Activated B cell treated with CpG ODN at 0.5 μM for 24 hours (primary cell): ENCODE data around the gene FCGR2B. TPM values are rescaled to one million over a fixed set of nuclear protein-coding genes. Genes with fewer than 3 reads are reported as not detected.
"Not testable (repeated sequence)": the region's sequence is repeated elsewhere in the genome, so short reads cannot be mapped to it uniquely, and the experiment has no call there.

ENCODE experiments used
- ATAC-seq: fragments of 200-7000 bp; cut with Tn5 transposase; one replicate; pipeline ENCODE4 v1.10.0; 2021; ENCODE audit warnings: low read depth, mild to moderate bottlenecking, moderate library complexity
- CTCF ChIA-PET: fragments of 350-600 bp; sonication (Branson Sonifier 250); formaldehyde crosslinking; loops from one replicate; lab custom pipeline; 2021; ENCODE audit warnings: antibody characterized with exemption; lab: Charles Lee
- POLR2A ChIA-PET: fragments of 350-600 bp; sonication (Branson Sonifier 250); formaldehyde crosslinking; loops from one replicate; lab custom pipeline; 2021; ENCODE audit warnings: antibody characterized with exemption; lab: Charles Lee
- DNase-seq: peaks from one replicate; pipeline ENCODE4 v3.0.0; 2022
- H3K27ac Mint-ChIP-seq: one replicate; pipeline ENCODE4 v1.8.0; 2020; ENCODE audit warnings: mixed read lengths
- H3K27me3 Mint-ChIP-seq: one replicate; pipeline ENCODE4 v1.8.0; 2021; ENCODE audit warnings: mixed read lengths
- H3K36me3 Mint-ChIP-seq: one replicate; pipeline ENCODE4 v1.8.0; 2021; ENCODE audit warnings: low read depth, mixed read lengths
- H3K4me1 Mint-ChIP-seq: one replicate; pipeline ENCODE4 v1.8.0; 2021; ENCODE audit warnings: mixed read lengths
- H3K4me3 Mint-ChIP-seq: one replicate; pipeline ENCODE4 v1.8.0; 2020; ENCODE audit warnings: mild to moderate bottlenecking, mixed read lengths
- H3K9me3 Mint-ChIP-seq: one replicate; pipeline ENCODE4 v1.8.0; 2020; ENCODE audit warnings: mixed read lengths
- intact Hi-C: fragments of 100-400 bp; cut with micrococcal nuclease; formaldehyde crosslinking; loops from one replicate; pipeline ENCODE4 v1.15.1; 2024
- total RNA-seq: library from RNA; stranded (reverse); gene quantifications from 2 replicates; pipeline ENCODE4 v1.2.3, GENCODE V29; 2022
- TF ChIP-seq, protein P1 (sequence below): fragments of 200-600 bp; IDR thresholded peaks from one replicate; pipeline ENCODE4 v1.8.0; 2022; ENCODE audit warnings: antibody characterized with exemption, mild to moderate bottlenecking

FCGR2B gene
- total RNA-seq, 1 donor from 2014 or later, result 77.5 TPM

DNA sequence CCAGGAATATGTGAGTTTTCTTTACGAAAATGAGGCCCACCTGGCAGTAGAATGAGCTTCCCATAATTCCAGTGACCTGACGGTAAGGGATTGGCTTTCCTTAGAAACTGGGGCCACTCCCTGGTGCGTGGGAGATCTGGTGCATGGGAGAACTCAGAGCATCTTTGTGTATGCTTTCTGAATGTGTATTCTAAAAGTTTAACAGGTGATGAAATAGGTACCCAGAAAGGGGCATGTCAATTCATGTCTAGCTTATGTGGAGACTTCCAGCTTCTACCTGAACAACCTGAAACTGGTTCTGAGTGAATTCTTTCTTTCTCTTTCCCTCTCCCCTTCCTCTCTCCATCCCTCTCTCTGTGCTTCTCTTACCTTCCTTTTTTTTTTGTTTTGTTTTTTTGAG lies 28.9 kb downstream of the FCGR2B start:
- no peak overlapping the region for H3K27ac Mint-ChIP-seq
- intact Hi-C loops, result no loop called here
- CTCF ChIA-PET, result interaction anchor here (0.7 kb wide), 1 partner anchor 10 kb away, joined by 3 read pairs; no protein-coding TSS in a partner anchor
- H3K36me3 Mint-ChIP-seq, result peaks cover 4% of the 10 kb centered on the region
- ATAC-seq, result no peak
- no peaks in the 10 kb centered on the region for H3K9me3 Mint-ChIP-seq
- no peak for DNase-seq
- no peak overlapping the region for H3K4me3 Mint-ChIP-seq
- TF ChIP-seq, protein P1, sequence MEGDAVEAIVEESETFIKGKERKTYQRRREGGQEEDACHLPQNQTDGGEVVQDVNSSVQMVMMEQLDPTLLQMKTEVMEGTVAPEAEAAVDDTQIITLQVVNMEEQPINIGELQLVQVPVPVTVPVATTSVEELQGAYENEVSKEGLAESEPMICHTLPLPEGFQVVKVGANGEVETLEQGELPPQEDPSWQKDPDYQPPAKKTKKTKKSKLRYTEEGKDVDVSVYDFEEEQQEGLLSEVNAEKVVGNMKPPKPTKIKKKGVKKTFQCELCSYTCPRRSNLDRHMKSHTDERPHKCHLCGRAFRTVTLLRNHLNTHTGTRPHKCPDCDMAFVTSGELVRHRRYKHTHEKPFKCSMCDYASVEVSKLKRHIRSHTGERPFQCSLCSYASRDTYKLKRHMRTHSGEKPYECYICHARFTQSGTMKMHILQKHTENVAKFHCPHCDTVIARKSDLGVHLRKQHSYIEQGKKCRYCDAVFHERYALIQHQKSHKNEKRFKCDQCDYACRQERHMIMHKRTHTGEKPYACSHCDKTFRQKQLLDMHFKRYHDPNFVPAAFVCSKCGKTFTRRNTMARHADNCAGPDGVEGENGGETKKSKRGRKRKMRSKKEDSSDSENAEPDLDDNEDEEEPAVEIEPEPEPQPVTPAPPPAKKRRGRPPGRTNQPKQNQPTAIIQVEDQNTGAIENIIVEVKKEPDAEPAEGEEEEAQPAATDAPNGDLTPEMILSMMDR, result no peak
- no peaks in the 10 kb centered on the region for H3K27me3 Mint-ChIP-seq
- peaks cover 7% of the 10 kb centered on the region for H3K4me1 Mint-ChIP-seq
- POLR2A ChIA-PET, result interaction anchor here (0.5 to 1.7 kb wide), 3 partner anchors 14 to 15 kb away, joined by 8 to 9 read pairs (median 8); partner anchors contain the start of gene FCRLA

DNA sequence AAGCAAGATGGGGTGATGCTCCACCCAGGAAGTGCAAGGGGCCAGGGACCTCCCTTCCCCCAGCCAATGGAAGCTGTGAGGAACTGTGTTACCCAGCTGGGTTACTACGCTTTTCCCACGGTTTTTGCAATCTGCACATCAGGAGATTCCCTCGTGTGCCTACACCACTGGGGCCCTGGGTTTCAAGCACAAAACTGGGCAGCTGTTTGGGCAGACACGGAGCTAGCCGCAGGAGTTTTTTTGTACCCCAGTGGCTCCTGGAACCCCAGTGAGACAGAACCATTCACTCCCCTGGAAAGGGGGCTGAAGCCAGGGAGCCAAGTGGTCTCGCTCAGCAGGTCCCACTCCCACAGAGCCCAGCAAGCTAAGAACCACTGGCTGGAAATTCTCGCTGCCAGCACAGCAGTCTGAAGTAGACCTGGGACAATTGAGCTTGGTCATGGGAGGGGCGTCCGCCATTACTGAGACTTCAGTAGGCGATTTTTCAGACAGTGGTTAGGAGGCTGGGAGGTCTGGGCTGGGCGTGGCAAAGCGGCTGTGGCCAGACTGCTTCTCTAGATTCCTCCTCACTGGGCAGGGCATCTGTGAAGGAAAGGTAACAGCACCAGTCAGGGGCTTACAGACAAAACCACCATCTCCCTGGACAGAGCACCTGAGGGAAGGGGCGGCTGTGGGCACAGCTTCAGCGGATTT lies 30.2 kb downstream of the FCGR2B start:
- H3K36me3 Mint-ChIP-seq, intact Hi-C loops, H3K4me3 Mint-ChIP-seq: not testable (repeated sequence)

DNA sequence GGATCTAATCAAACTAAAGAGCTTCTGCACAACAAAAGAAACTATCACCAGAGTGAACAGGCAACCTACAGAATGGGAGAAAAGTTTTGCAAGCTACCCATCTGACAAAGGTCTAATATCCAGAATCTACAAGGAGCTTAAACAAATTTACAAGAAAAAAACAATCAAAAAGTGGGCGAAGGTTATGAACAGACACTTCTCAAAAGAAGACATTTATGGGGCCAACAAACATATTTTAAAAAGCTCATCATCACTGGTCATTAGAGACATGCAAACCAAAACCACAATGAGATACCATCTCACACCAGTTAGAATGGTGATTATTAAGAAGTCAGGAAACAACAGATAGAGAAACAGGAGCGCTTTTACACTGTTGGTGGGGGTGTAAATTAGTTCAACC lies 35.4 kb downstream of the FCGR2B start:
- DNase-seq, H3K36me3 Mint-ChIP-seq, H3K27ac Mint-ChIP-seq, H3K27me3 Mint-ChIP-seq, POLR2A ChIA-PET, CTCF ChIA-PET, ATAC-seq, H3K4me3 Mint-ChIP-seq, H3K4me1 Mint-ChIP-seq, H3K9me3 Mint-ChIP-seq, intact Hi-C loops: not testable (repeated sequence)

More for the DNA sequence above, 30.2 kb downstream of the FCGR2B start:
- H3K9me3 Mint-ChIP-seq, CTCF ChIA-PET, H3K27me3 Mint-ChIP-seq, ATAC-seq, H3K4me1 Mint-ChIP-seq, DNase-seq, H3K27ac Mint-ChIP-seq: not testable (repeated sequence)
- POLR2A ChIA-PET, result interaction anchor here (0.9 to 1.7 kb wide), 2 partner anchors 10 to 14 kb away, joined by 3 to 8 read pairs; partner anchors contain the start of gene FCRLA

DNA sequence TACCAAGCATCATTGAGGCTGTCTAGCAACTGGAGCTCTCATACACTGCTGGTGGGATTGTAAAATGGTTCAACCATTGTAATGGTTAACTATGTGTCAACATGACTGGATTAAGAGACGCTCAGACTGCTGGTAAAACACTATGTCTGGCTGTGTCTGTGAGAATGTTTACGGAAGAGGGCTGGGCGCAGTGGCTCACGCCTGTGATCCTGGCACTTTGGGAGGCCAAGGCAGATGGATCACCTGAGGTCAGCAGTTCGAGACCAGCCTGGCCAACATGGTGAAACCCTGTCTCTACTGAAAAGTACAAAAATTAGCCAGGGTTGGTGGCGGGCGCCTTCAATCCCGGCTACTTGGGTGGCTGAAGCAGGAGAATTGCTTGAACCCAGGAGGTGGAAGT lies 39.3 kb downstream of the FCGR2B start:
- Mint-ChIP-seq H3K27ac (no peak overlapping the region), H3K4me1 (peaks cover 2% of the 10 kb centered on the region), H3K27me3 (no peaks in the 10 kb centered on the region), H3K4me3 (no peak overlapping the region), H3K9me3 (no peaks in the 10 kb centered on the region), H3K36me3 (no peaks in the 10 kb centered on the region)
- ATAC-seq (no peak), DNase-seq (no peak)
- TF ChIP-seq, protein P1, result no peak
- intact Hi-C loops, result loop anchor here (10.0 kb wide), 1 partner anchor 1497 kb away; the partner anchor contains the start of gene PEA15
- POLR2A ChIA-PET, result interaction anchor here (0.7 kb wide), 2 partner anchors 24 to 990 kb away, joined by 3 to 4 read pairs; no protein-coding TSS in a partner anchor
- CTCF ChIA-PET, result no interaction called here

DNA sequence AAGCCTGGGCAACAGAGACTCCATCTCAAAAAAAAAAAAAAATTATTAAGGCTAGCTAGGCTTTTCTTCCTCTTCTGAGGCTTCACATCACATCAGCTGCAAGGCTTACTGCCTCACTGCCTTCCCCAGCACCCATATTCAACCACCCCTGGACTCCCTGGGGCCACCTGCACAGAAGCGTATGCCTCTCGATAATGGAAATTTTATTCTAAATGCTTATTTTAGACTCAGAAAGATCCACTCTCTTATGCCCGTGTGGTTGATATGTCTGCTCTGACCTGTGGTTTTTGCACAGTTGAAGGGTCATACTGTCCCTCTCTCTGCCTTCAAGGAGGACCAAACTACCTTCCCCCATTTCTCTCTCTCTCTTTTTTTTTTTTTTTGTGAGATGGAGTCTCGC lies 42.6 kb downstream of the FCGR2B start:
- ChIA-PET CTCF (interaction anchor here (0.9 to 6.3 kb wide), 2 partner anchors 14 to 34 kb away, joined by 3 to 56 read pairs; no protein-coding TSS in a partner anchor), POLR2A (interaction anchor here (0.6 to 4.8 kb wide), 12 partner anchors 10 to 1794 kb away, joined by 3 to 143 read pairs (median 5); partner anchors contain the start of genes DUSP12 and FCRLB)
- no peak overlapping the region for H3K27ac Mint-ChIP-seq
- no peaks in the 10 kb centered on the region for H3K27me3 Mint-ChIP-seq
- TF ChIP-seq, protein P1, result no peak
- no peaks in the 10 kb centered on the region for H3K9me3 Mint-ChIP-seq
- peak overlapping the region; percentile 73 for H3K4me3 Mint-ChIP-seq
- ATAC-seq (peak; percentile 80), DNase-seq (peak; percentile 48)
- intact Hi-C loops, result loop anchor here (1.0 to 10.0 kb wide), 5 partner anchors 14 to 1501 kb away; partner anchors contain the start of gene PEA15
- H3K4me1 Mint-ChIP-seq, result peaks cover 17% of the 10 kb centered on the region
- H3K36me3 Mint-ChIP-seq, result peaks cover 13% of the 10 kb centered on the region

DNA sequence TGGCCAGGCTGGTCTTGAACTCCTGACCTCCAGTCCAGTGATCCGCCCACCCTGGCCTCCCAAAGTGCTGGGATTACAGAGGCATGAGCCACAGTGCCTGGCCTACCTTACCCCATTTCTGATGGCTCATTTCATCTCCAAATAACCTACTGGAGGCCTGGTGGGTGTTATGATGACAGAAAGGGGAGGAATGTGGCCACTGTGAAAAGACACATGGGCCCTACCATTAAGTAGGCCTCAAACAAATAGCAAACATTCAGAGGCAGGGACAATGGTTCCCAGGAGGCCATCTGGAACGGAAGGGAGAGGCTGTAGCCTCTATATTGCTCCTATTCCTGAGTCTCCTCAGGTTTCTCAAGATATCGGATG lies 43.2 kb downstream of the FCGR2B start:
- Mint-ChIP-seq H3K27me3 (no peaks in the 10 kb centered on the region), H3K4me1 (peaks cover 23% of the 10 kb centered on the region), H3K4me3 (no peak overlapping the region), H3K9me3 (no peaks in the 10 kb centered on the region), H3K36me3 (peaks cover 18% of the 10 kb centered on the region), H3K27ac (no peak overlapping the region)
- ATAC-seq (no peak), DNase-seq (no peak)
- ChIA-PET POLR2A (interaction anchor here (0.6 to 4.8 kb wide), 11 partner anchors 12 to 660 kb away, joined by 3 to 143 read pairs (median 6); partner anchors contain the start of genes DUSP12, FCRLB and USF1), CTCF (interaction anchor here (1.0 to 6.3 kb wide), 2 partner anchors 12 to 33 kb away, joined by 3 to 56 read pairs; no protein-coding TSS in a partner anchor)
- intact Hi-C loops, result loop anchor here (10.0 kb wide), 1 partner anchor 1501 kb away; the partner anchor contains the start of gene PEA15
- TF ChIP-seq, protein P1, result no peak
